Measurements from ENCODE around the gene KRTAP24-1.

Gene KRTAP24-1

DNA sequence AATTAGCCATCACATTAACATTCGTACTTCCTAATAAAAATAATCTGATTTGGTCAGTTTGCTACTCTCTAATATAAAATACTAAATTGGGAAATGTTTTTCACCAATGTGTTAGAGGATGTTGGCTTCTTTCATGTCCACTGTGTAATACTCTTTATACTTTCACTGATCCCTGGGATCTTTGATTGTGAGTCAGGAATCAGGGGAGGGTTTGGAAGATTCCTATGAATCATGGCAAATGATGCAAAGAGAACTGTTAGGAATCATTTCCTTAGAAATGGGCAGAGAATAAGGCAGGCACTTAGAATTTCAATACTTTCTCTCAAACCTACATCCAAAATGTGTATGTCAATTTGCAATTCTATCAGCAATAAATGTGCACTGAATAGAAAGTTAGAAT lies 31.0 kb downstream of the KRTAP24-1 start:
- Histone ChIP-seq H3F3A (ENCODE audit: insufficient read depth) (no peaks in the 10 kb centered on the region), H3K27ac (ENCODE audit: low read depth, low read length) (no peak overlapping the region), H3K9me3 (ENCODE audit: insufficient read depth, low read length) (no peaks in the 10 kb centered on the region), H3K4me3 (ENCODE audit: insufficient read depth, low read length, poor library complexity, severe bottlenecking) (no peak overlapping the region), H3K4me2 (ENCODE audit: low read depth, low read length, poor library complexity, severe bottlenecking) (no peak overlapping the region), H3K9me2 (replicated peaks; ENCODE audit: insufficient read depth, low read length) (no peaks in the 10 kb centered on the region), H3K79me2 (ENCODE audit: insufficient read depth, low read length) (no peaks in the 10 kb centered on the region), H3K9ac (ENCODE audit: low read length) (no peak overlapping the region), H3K36me3 (ENCODE audit: low read length) (no peaks in the 10 kb centered on the region), H3K27me3 (ENCODE audit: low read length) (no peaks in the 10 kb centered on the region), H4K20me1 (ENCODE audit: low read depth, low read length) (no peaks in the 10 kb centered on the region), H2AFZ (ENCODE audit: low read depth, low read length, severe bottlenecking) (no peak overlapping the region)
- TF ChIP-seq, protein P1, sequence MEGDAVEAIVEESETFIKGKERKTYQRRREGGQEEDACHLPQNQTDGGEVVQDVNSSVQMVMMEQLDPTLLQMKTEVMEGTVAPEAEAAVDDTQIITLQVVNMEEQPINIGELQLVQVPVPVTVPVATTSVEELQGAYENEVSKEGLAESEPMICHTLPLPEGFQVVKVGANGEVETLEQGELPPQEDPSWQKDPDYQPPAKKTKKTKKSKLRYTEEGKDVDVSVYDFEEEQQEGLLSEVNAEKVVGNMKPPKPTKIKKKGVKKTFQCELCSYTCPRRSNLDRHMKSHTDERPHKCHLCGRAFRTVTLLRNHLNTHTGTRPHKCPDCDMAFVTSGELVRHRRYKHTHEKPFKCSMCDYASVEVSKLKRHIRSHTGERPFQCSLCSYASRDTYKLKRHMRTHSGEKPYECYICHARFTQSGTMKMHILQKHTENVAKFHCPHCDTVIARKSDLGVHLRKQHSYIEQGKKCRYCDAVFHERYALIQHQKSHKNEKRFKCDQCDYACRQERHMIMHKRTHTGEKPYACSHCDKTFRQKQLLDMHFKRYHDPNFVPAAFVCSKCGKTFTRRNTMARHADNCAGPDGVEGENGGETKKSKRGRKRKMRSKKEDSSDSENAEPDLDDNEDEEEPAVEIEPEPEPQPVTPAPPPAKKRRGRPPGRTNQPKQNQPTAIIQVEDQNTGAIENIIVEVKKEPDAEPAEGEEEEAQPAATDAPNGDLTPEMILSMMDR (IDR thresholded peaks at IDR 0.05; ENCODE audit: insufficient read depth, low read length, poor library complexity, severe bottlenecking) = no peak
- TF ChIP-seq EZH2phosphoT487 (conservative IDR thresholded peaks at IDR 0.05; ENCODE audit: low read length) = no peak

DNA sequence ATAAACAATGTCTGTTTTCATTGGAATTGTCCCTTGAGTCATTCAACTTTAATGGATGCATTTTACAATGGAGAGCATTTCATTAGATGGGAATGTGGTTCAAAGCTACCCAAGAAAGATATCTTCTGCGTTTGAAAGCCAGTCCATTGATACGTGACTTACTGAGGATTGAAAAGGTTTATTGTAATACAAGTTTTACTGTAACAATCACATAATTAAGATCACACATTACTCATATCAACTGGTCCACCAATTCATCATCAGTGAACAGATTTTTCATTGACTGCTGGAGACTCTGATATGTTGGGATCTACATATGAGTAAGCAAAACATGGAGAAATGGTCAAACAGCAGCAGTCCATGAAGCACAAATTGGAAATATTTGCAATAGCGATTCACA lies 32.8 kb downstream of the KRTAP24-1 start:
- Histone ChIP-seq H3K79me2 (ENCODE audit: insufficient read depth, low read length) (no peaks in the 10 kb centered on the region), H2AFZ (ENCODE audit: low read depth, low read length, severe bottlenecking) (no peak overlapping the region), H3F3A (ENCODE audit: insufficient read depth) (no peaks in the 10 kb centered on the region), H3K27ac (ENCODE audit: low read depth, low read length) (no peak overlapping the region), H3K27me3 (ENCODE audit: low read length) (no peaks in the 10 kb centered on the region), H3K9me3 (ENCODE audit: insufficient read depth, low read length) (no peaks in the 10 kb centered on the region), H3K4me3 (ENCODE audit: insufficient read depth, low read length, poor library complexity, severe bottlenecking) (no peak overlapping the region), H3K9me2 (replicated peaks; ENCODE audit: insufficient read depth, low read length) (no peaks in the 10 kb centered on the region), H3K36me3 (ENCODE audit: low read length) (no peaks in the 10 kb centered on the region), H3K4me2 (ENCODE audit: low read depth, low read length, poor library complexity, severe bottlenecking) (no peak overlapping the region), H3K9ac (ENCODE audit: low read length) (no peak overlapping the region), H4K20me1 (ENCODE audit: low read depth, low read length) (no peaks in the 10 kb centered on the region)
- TF ChIP-seq, protein P1 (IDR thresholded peaks at IDR 0.05; ENCODE audit: insufficient read depth, low read length, poor library complexity, severe bottlenecking) = no peak
- no peak for TF ChIP-seq EZH2phosphoT487 (conservative IDR thresholded peaks at IDR 0.05; ENCODE audit: low read length)

DNA sequence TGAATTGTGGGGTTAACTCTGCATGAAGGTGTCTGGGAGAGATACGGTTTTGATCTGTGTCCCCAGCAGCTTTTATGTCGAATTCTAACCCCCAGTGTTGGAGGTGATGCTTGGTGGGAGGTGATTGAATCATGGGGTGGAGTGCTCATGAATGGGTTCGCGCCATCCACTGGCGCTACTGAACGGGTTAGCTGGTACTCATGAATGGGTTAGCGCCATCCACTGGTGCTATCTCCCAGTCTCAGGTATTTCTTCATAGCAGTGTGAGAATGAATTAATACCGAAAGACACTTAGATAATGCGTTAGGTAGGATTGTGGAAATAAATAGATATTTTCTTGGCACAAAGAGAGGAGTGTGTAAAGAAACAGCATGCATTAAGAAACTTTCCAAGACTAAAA lies 33.9 kb downstream of the KRTAP24-1 start:
- no peaks in the 10 kb centered on the region for H3K9me3 ChIP-seq (ENCODE audit: insufficient read depth, low read length)
- no peaks in the 10 kb centered on the region for H4K20me1 ChIP-seq (ENCODE audit: low read depth, low read length)
- H3K4me2 ChIP-seq (ENCODE audit: low read depth, low read length, poor library complexity, severe bottlenecking) = no peak overlapping the region
- H3F3A ChIP-seq (ENCODE audit: insufficient read depth) = no peaks in the 10 kb centered on the region
- no peaks in the 10 kb centered on the region for H3K36me3 ChIP-seq (ENCODE audit: low read length)
- no peak overlapping the region for H3K9ac ChIP-seq (ENCODE audit: low read length)
- TF ChIP-seq, protein P1 (IDR thresholded peaks at IDR 0.05; ENCODE audit: insufficient read depth, low read length, poor library complexity, severe bottlenecking) = no peak
- TF ChIP-seq EZH2phosphoT487 (conservative IDR thresholded peaks at IDR 0.05; ENCODE audit: low read length) = no peak
- no peaks in the 10 kb centered on the region for H3K9me2 ChIP-seq (replicated peaks; ENCODE audit: insufficient read depth, low read length)
- no peaks in the 10 kb centered on the region for H3K27me3 ChIP-seq (ENCODE audit: low read length)
- no peak overlapping the region for H2AFZ ChIP-seq (ENCODE audit: low read depth, low read length, severe bottlenecking)
- H3K27ac ChIP-seq (ENCODE audit: low read depth, low read length) = no peak overlapping the region
- H3K79me2 ChIP-seq (ENCODE audit: insufficient read depth, low read length) = no peaks in the 10 kb centered on the region
- no peak overlapping the region for H3K4me3 ChIP-seq (ENCODE audit: insufficient read depth, low read length, poor library complexity, severe bottlenecking)
